ENCODE measurements around the gene ARHGEF40.

- TF ChIP-seq, protein P1, sequence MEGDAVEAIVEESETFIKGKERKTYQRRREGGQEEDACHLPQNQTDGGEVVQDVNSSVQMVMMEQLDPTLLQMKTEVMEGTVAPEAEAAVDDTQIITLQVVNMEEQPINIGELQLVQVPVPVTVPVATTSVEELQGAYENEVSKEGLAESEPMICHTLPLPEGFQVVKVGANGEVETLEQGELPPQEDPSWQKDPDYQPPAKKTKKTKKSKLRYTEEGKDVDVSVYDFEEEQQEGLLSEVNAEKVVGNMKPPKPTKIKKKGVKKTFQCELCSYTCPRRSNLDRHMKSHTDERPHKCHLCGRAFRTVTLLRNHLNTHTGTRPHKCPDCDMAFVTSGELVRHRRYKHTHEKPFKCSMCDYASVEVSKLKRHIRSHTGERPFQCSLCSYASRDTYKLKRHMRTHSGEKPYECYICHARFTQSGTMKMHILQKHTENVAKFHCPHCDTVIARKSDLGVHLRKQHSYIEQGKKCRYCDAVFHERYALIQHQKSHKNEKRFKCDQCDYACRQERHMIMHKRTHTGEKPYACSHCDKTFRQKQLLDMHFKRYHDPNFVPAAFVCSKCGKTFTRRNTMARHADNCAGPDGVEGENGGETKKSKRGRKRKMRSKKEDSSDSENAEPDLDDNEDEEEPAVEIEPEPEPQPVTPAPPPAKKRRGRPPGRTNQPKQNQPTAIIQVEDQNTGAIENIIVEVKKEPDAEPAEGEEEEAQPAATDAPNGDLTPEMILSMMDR (IDR thresholded peaks at IDR 0.05), result no peak
- no peak for TF ChIP-seq POLR2A (IDR thresholded peaks at IDR 0.05)
Observed at GRCh38 chr14:21096978-21097635, 27.0 kb downstream of the ARHGEF40 start.

Measured in tibial nerve (tissue), 3 donors.